GM08714 (cell line): ENCODE results near the gene DYSF.

Source experiments
- H3K4me3 ChIP-seq: fragments of 200-500 bp; sonication (Bioruptor generic); 2 replicates; pipeline ENCODE4 v1.5.1; 2014; ENCODE audit warnings: mild to moderate bottlenecking, low read length, inconsistent platforms
- ZNF274 ChIP-seq: IDR thresholded peaks from 2 replicates; pipeline ENCODE4 v1.6.1; 2012; ENCODE audit warnings: mild to moderate bottlenecking, low read depth, low read length

Gene DYSF

DNA sequence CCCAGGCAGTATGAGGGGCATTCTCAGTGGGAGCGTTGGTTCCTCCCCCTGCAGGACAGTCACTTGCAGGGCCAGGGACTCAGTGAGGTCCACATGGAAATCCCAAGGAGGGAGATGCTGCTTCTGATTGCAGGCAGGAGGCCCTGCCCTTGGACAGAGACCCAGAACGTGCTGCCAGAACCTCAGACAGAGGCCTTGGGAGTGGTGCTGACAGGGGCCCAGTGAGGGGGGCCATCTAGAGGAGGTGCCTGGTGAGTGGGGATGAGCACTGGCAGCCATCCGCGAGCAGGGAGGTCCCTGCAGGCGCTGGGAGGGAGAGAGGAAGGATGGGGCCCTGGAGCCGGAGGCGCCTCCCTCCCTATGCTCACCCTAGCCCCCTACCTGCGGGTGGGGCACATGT lies 133.1 kb downstream of the DYSF start:
- no peak for TF ChIP-seq ZNF274

DNA sequence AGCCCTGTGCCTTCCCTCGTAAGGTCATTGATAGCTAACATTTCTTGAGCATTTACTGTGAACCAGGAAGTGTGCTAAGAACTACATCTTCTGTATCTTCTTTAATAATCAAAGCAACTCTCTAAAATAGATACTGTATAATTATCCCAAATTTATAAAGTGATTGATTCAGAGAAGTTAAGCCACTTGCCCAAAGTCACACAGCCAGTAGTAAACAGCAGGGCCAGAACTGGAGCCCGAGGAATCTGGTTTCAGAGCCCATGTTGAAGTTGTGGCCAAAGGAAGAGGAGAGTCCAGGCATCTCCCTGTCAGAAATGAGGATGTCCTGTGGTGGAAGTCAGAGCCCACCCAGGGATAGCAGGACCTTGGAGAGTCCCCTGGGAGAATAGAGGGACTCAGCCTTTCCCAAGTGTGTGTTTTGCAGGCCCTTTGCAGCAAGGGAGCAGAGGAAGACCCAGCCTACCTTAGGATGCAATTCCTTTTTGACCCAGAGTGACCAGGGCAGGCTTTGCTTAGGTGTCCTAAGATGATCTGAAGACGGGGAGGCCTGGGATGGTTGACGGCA lies 134.2 kb downstream of the DYSF start:
- no peak overlapping the region for H3K4me3 ChIP-seq
- no peak for TF ChIP-seq ZNF274

More for the DNA sequence above, 133.1 kb downstream of the DYSF start:
- no peak overlapping the region for H3K4me3 ChIP-seq

DNA sequence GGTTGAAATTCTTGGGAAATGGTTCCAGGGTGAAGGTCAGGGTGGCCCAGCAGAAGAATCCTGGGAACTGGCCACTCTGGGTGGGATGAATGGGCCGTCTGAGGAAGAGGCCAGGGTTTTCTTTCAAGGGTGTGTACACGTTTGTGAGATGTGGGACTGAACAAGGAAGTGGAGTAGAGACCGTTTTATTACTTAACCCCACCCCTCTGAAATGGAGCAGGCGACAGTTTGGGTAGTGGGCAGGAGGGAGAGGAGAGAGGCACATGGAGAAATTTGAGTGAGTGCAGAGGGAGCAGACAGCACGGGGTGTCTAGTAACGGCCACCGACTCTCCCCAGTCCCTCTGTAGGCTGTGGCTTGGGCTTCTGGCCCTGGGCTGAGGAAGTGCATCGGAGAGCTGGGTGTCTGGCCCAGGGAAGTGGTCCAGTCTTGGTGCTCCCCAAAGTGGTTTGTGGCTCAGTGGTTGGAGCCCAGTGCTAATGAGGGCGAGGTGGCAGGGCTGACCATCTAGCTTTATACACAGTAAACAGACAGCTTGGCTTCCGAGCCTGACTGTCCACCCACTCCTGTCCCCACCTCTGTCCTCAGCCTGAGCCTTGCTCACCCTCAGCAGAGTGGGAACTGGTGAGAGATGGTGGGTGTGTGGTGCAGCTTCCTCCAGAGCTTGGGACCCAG lies 135.3 kb downstream of the DYSF start:
- H3K4me3 ChIP-seq: no peak overlapping the region
- TF ChIP-seq ZNF274: no peak

DNA sequence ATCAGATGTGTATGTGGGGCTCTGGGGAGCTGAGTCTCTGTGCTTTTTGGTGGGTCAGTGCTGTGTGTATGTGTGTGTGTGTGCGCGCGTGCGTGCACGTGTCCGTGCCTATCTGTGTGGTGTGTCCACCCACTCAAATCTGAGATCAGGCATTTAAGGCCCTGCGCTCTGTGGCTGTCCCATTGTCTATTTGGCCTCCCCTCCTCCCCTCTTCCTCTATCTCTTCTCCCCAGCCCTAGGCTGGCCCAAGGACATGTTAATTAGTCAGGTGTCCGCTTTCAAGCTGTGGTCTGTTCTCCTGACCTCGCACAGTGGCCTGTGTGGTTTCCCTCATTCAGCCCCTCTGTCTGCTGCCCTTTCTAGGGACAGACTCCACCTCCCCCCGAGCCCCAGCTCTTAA lies 136.4 kb downstream of the DYSF start:
- TF ChIP-seq ZNF274: no peak
- H3K4me3 ChIP-seq: no peak overlapping the region

DNA sequence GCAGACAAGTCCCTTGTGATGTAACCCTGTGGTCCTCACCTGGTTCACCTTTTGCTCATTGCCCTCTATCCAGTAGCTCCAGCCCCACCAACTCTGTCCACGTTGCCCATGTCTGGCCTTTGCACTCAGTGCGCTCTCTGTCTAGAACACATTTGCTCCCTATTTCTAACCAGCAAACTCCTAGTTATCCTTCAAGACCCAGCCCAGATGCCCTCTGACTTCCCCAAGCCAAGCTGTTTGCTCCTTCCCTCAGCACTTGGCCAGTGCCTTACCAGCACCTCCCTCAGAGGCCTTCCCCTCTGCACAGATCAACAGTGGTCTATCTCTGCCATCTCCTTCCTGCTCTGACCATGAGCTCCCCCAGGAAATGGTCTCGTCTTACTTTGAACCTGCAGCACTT lies 137.7 kb downstream of the DYSF start:
- H3K4me3 ChIP-seq: no peak overlapping the region
- TF ChIP-seq ZNF274: no peak

DNA sequence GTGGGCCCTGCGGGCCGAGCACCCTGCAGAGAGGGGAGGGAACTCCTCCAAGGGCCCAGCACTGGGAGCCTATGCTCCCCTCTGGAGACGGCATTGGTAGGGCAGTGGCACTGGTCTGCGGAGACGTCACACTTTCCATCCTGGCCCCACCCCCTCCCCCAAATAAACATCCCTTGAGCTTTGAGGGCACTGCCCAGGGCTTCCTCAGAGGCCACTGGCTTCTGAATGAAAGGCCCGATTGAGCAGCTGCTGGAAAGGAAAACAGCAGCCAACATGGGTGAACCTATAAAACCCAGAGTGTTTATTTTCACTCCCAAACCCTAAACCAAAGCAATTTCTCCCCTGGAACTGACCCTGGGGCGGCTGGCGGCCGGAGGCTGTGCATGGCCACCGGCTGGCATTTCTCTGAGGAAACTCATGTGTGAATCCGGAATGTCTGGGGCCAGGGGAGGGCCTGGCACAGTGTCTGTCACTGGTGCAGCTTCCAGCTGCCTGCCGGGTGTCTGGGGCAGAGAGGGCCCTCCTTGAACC lies 138.9 kb downstream of the DYSF start:
- no peak overlapping the region for H3K4me3 ChIP-seq
- TF ChIP-seq ZNF274: no peak

DNA sequence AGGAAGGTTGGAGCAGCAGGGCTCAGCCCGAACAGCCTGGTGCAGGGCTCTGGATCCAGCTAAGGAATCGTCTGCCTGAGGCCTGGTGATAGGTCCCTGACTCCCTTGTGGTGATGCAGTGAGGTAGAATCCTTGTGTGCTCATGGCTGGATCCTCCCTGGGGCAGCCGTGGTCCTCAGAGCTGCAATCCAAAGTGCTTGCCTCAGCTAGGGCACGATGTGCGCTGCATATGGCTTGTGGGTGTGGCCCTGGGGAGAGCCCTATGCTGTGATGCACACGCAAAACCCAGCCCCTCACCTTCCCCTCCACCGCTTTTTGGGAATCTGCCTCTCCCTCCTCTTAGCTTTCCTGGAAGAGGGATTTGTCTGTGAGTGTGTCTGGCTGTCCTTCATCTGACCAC lies 142.2 kb downstream of the DYSF start:
- no peak overlapping the region for H3K4me3 ChIP-seq
- TF ChIP-seq ZNF274: no peak

DNA sequence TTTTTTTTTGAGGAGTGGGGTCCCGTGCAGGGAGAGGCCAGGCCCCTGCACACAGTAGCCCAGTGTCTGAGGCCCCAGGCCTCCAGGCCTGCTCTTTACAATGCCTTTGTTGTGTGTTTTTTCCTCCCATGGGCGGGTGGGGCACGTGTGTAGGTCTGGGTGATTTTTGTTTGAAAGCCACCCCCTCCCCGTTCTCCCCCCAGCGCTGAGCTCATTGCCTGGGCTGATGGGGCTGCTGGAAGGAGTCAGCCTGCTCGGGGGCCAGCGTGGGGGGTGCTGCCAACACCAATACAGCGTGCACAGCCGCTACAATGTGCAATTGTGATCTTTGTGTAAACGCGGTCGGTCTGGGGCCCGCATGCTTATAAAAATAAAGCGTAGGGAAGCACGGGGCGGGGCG lies 142.7 kb downstream of the DYSF start:
- H3K4me3 ChIP-seq: no peak overlapping the region
- no peak for TF ChIP-seq ZNF274

DNA sequence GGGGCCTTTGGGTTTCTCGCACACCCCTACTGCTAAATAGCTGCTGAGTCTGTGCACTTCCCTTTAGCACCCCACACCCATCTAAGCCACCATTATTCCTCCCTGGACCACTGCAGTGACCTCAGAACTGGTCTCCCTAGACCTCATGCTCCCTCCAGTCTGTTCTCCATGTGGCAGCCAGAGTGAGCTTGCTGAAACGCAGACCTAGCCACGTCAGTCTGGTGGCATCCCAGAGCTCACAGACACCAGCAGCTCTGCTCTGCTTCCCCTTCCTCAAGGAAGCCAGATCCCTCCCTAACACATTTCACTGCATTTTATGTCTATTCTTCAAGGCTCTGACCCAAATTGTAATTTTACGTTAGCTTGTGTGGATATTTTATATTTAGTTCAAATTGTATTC lies 144.4 kb downstream of the DYSF start:
- no peak for TF ChIP-seq ZNF274
- no peak overlapping the region for H3K4me3 ChIP-seq

DNA sequence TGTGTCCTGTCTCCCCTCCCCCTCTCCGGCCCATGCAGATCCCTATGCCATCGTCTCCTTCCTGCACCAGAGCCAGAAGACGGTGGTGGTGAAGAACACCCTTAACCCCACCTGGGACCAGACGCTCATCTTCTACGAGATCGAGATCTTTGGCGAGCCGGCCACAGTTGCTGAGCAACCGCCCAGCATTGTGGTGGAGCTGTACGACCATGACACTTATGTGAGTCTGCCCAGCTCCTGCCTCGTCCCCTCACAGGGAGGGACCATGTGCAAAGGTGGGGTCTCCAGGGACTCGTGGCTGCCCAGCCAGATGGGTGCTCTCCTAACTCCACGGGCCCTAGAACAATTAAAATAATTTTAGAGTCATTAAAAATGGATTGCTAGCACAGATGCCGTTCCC lies 145.2 kb downstream of the DYSF start:
- H3K4me3 ChIP-seq: no peak overlapping the region
- no peak for TF ChIP-seq ZNF274

DNA sequence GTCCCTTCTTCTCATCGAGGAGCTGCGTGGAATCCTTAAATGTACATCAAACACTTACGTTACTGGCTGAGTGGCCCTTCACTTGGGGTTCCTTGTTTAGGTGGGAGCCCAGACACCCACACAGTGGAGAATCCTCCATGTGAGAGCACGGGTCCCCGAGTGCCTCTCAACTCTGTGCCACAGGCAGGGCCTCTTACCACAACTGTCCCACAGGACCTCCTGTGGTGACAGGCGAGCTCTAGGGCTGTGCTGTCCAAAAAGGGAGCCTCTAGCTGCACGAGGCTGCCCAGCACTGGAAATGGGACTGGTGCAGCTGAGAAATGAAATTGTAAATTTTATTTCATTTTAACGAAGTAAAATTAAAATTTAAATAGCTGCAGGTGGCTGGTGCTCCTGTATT lies 145.7 kb downstream of the DYSF start:
- no peak overlapping the region for H3K4me3 ChIP-seq
- TF ChIP-seq ZNF274: no peak

DNA sequence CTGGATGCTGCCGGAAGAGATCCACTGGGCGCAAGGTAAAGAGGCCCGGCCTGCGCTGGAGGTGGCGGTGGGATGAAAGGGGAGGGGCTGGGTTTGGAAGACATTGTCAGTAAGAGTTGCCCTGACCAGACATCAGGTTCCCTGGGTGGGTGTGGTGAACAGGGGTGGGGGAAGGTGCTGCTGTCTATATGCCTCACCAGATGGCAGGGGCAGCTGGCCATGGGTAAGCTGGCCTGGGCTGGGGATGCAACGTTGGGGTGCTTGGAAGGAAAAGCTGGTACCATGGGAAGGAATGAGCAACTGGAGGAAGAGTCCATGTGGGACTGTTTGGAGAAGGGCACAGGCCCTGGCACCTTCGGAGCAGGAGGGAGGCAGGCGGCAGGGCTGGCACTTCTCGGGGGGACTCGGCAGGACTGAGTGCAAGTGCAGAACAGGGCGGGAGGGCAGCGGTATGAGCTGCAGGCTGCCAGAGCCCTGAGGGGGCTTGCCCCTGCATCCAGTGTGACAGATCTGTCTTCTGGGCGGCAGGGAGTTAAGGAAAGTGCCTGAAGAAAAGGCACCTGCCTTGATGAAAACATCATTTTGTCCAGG lies 146.4 kb downstream of the DYSF start:
- no peak for TF ChIP-seq ZNF274
- H3K4me3 ChIP-seq: no peak overlapping the region

DNA sequence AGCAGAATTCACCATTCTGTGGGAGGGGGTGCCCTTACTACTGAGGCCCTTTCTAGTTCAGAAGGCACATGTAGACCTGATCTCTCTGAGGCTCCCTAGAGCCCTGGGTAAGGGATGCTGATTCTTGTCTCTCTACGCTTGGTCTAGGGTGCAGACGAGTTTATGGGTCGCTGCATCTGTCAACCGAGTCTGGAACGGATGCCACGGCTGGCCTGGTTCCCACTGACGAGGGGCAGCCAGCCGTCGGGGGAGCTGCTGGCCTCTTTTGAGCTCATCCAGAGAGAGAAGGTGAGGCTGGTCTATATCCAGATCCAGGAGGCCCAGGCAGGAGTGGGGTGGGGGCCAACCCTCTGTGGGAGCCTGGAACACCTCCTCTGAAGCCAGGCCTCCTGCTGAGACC lies 147.2 kb downstream of the DYSF start:
- TF ChIP-seq ZNF274: no peak

DNA sequence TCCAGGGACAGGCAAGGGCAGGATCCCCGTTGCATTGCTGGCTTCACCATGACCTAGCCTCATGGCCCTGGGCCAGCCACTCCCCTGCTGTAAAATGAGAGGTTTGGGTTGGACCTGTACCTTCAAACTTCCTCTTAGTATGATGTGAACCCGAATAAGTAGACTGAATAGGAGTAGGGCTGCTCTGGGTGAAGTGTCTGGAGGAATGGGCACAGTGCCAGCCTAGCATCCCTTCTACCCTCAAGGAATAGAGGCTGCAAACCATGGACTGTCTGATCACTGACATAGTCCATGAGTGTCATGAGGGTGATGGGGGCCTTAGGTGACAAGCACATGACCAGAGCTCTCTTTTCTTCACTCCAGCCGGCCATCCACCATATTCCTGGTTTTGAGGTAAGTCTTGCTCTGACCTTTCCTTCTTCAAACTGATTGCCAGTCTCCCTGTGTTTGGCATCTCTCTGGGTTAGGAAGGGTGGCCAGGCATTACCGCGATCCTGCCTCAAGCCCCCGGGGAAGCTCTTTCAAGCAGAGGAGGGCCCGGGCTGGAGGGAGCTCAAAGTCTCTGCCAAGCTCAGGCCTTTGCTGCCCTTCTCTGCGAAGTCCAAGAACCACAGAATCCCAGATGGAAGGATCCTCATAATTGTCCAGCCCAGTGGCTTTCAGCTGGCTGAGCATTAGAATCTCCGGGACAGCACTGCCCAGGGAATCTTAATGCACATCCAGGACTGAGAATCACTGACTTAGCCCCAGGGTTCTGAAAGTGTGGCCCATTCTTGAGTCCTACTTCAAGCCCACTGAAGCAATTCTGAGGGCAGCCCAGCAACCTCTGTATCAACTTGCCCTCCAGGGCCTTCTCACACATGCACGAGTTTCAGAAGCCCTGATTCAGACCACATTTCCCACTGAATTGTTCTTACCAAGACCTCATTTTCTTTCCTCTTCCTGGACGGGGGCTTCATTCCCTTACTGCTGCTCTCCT lies 148.1 kb downstream of the DYSF start:
- no peak overlapping the region for H3K4me3 ChIP-seq
- TF ChIP-seq ZNF274: no peak

More for the DNA sequence above, 147.2 kb downstream of the DYSF start:
- no peak overlapping the region for H3K4me3 ChIP-seq
